GM12891 (cell line): ENCODE results near the gene RAI1.

Source experiments
- DNase-seq: peaks from one replicate; pipeline ENCODE4 v3.0.0; 2011; ENCODE audit warnings: low spot score; ENCODE audit not compliant: insufficient read length
- FAIRE-seq: peaks from 2 replicates; lab custom pipeline; 2011; peaks lifted over from hg19 to GRCh38; lab: Jason Lieb, UNC
- PAX5 ChIP-seq: IDR thresholded peaks from 2 replicates; pipeline ENCODE4 v1.6.1; 2011; ENCODE audit warnings: low read length, moderate library complexity, mild to moderate bottlenecking; ENCODE audit not compliant: insufficient read depth, severe bottlenecking
- POLR2A ChIP-seq: IDR thresholded peaks from 2 replicates; pipeline ENCODE4 v1.6.1; 2011; ENCODE audit warnings: low read depth, low read length, control low read depth
- POLR2AphosphoS5 ChIP-seq: IDR thresholded peaks from 2 replicates; pipeline ENCODE4 v1.6.1; 2011; ENCODE audit warnings: low read depth, low read length, control low read depth
- POU2F2 ChIP-seq: IDR thresholded peaks from 2 replicates; pipeline ENCODE4 v1.6.1; 2011; ENCODE audit warnings: low read depth, mild to moderate bottlenecking, control low read depth, low read length, moderate library complexity
- SPI1 ChIP-seq: IDR thresholded peaks from 2 replicates; pipeline ENCODE4 v1.6.1; 2011; ENCODE audit warnings: low read depth, low read length, control low read depth
- TAF1 ChIP-seq: IDR thresholded peaks from 2 replicates; pipeline ENCODE4 v1.6.1; 2011; ENCODE audit warnings: low read depth, low read length, control low read depth

Gene RAI1

GRCh38 chr17:17837966-17838962 lies 157.0 kb downstream of the RAI1 start:
- TF ChIP-seq TAF1 (no peak), SPI1 (no peak), PAX5 (no peak), POLR2AphosphoS5 (no peak), POU2F2 (no peak), POLR2A (no peak)
- FAIRE-seq (peak; percentile 63), DNase-seq (no peak)

- peak; percentile 96 for FAIRE-seq
- peak; percentile 98 for DNase-seq
- no peak for TF ChIP-seq TAF1
- TF ChIP-seq POLR2AphosphoS5: peak; percentile 38; the same call in 1 of the 2 replicates
- TF ChIP-seq SPI1: no peak
- TF ChIP-seq POU2F2: 0 out of 2 replicates have a peak, but pooled peaks have one; percentile 24
- TF ChIP-seq POLR2A: peak; percentile 34; the same call in 1 of the 2 replicates
- TF ChIP-seq PAX5: no peak
Measured at GRCh38 chr17:17839791-17840707, 158.8 kb downstream of the RAI1 start.

GRCh38 chr17:17840751-17841591 lies 159.7 kb downstream of the RAI1 start:
- FAIRE-seq: peak; percentile 84

GRCh38 chr17:17841601-17842025 lies 160.4 kb downstream of the RAI1 start:
- TF ChIP-seq POU2F2: no peak
- no peak for FAIRE-seq
- DNase-seq: no peak

More at GRCh38 chr17:17840751-17841591, 159.7 kb downstream of the RAI1 start:
- TF ChIP-seq SPI1 (no peak), POLR2AphosphoS5 (no peak), TAF1 (no peak), POLR2A (no peak), PAX5 (no peak), POU2F2 (no peak)
- no peak for DNase-seq

- TF ChIP-seq SPI1 (no peak), TAF1 (no peak)
- FAIRE-seq (no peak), DNase-seq (no peak)
Measured at GRCh38 chr17:17842111-17842876, 161.0 kb downstream of the RAI1 start.

- no peak for FAIRE-seq
- TF ChIP-seq POU2F2 (no peak), TAF1 (no peak), PAX5 (no peak), POLR2AphosphoS5 (no peak), SPI1 (no peak), POLR2A (no peak)
- DNase-seq: no peak
Measured at GRCh38 chr17:17843096-17843495, 161.8 kb downstream of the RAI1 start.

- TF ChIP-seq POU2F2 (no peak), SPI1 (no peak), POLR2AphosphoS5 (no peak), TAF1 (no peak), POLR2A (no peak), PAX5 (no peak)
- no peak for DNase-seq
- FAIRE-seq: no peak
Measured at GRCh38 chr17:17844079-17844478, 162.8 kb downstream of the RAI1 start.

GRCh38 chr17:17844500-17844899 lies 163.2 kb downstream of the RAI1 start:
- FAIRE-seq: no peak
- no peak for DNase-seq
- TF ChIP-seq PAX5 (no peak), POU2F2 (no peak), SPI1 (no peak), POLR2A (no peak), TAF1 (no peak), POLR2AphosphoS5 (no peak)
